H1 (cell line): ENCODE data around the gene ROR1. TPM values are rescaled to one million over a fixed set of nuclear protein-coding genes. Genes with fewer than 3 reads are reported as not detected.

Experiments used
- CTCF ChIA-PET: fragments of 300-600 bp; sonication (Branson Sonifier 250); formaldehyde crosslinking; loops from one replicate; lab custom pipeline; 2021; ENCODE audit not compliant: partially characterized antibody; lab: Charles Lee
- POLR2A ChIA-PET: fragments of 300-600 bp; sonication (Branson Sonifier 250); formaldehyde crosslinking; loops from one replicate; lab custom pipeline; 2021; ENCODE audit warnings: inconsistent platforms; ENCODE audit not compliant: partially characterized antibody; lab: Charles Lee
- DNase-seq, 2 experiments: peaks; one replicate each; pipeline versions ENCODE4 v3.0.0 to v3.0.0-alpha.2; 2010 to 2022; ENCODE audit warnings: low spot score in 2 of 2, low read depth in 1 of 2, mixed read lengths in 1 of 2
- FAIRE-seq: peaks from 2 replicates; lab custom pipeline; 2011; peaks lifted over from hg19 to GRCh38; lab: Jason Lieb, UNC
- H2AFZ ChIP-seq: 2 replicates; pipeline ENCODE4 v1.8.1; 2012; ENCODE audit warnings: low read length, inconsistent platforms
- H2AK5ac ChIP-seq: 2 replicates; pipeline ENCODE4 v1.6.1; 2013; ENCODE audit warnings: low read depth, low read length
- H2BK120ac ChIP-seq: replicated peaks from 2 replicates; pipeline ENCODE3; 2013; ENCODE audit warnings: low read depth, low read length, inconsistent platforms
- H2BK12ac ChIP-seq: 2 replicates; pipeline ENCODE4 v1.6.1; 2013; ENCODE audit warnings: low read depth, low read length
- H2BK15ac ChIP-seq: 2 replicates; pipeline ENCODE4 v1.6.1; 2013; ENCODE audit warnings: low read length
- H2BK20ac ChIP-seq: 2 replicates; pipeline ENCODE4 v1.6.1; 2013; ENCODE audit warnings: low read length
- H2BK5ac ChIP-seq: 2 replicates; pipeline ENCODE4 v1.6.1; 2013; ENCODE audit warnings: low read depth, low read length
- H3K14ac ChIP-seq: 2 replicates; pipeline ENCODE4 v1.6.1; 2013; ENCODE audit warnings: inconsistent platforms; ENCODE audit not compliant: insufficient read length
- H3K18ac ChIP-seq: 2 replicates; pipeline ENCODE4 v1.6.1; 2013; ENCODE audit warnings: low read length; ENCODE audit errors: extremely low read depth
- H3K23ac ChIP-seq: 2 replicates; pipeline ENCODE4 v1.6.1; 2013; ENCODE audit warnings: inconsistent platforms; ENCODE audit not compliant: insufficient read length
- H3K23me2 ChIP-seq: 2 replicates; pipeline ENCODE4 v1.6.1; 2013; ENCODE audit warnings: low read depth, low read length
- H3K27ac ChIP-seq: 2 replicates; pipeline ENCODE4 v1.6.1; 2011; ENCODE audit warnings: low read depth, low read length, inconsistent platforms
- H3K27me3 ChIP-seq, 4 experiments: replicated peaks in 1 of 4; 1 replicate in 1 of 4; 2 replicates in 3 of 4; pipeline versions ENCODE4 v1.6.1 to v1.8.1; 2011 to 2013; ENCODE audit warnings: low read length in 3 of 4, mild to moderate bottlenecking in 3 of 4, inconsistent platforms in 2 of 4, mixed read lengths in 2 of 4, moderate library complexity in 1 of 4; ENCODE audit not compliant: control insufficient read depth in 3 of 4, insufficient read depth in 3 of 4; ENCODE audit errors: extremely low read depth in 1 of 4
- H3K36me3 ChIP-seq, 4 experiments: 2 replicates each; pipeline versions ENCODE4 v1.6.1 to v1.8.1; 2011 to 2013; ENCODE audit warnings: mild to moderate bottlenecking in 4 of 4, low read length in 3 of 4, moderate library complexity in 2 of 4, control low read depth in 1 of 4, inconsistent platforms in 1 of 4; ENCODE audit not compliant: insufficient read depth in 4 of 4, control insufficient read depth in 2 of 4
- H3K4ac ChIP-seq: replicated peaks from 2 replicates; pipeline ENCODE3; 2013; ENCODE audit warnings: low read length, low read depth, mixed read lengths, inconsistent platforms; ENCODE audit not compliant: insufficient read length
- H3K4me1 ChIP-seq, 4 experiments: replicated peaks in 1 of 4; 1 replicate in 1 of 4; 2 replicates in 3 of 4; pipeline versions ENCODE4 v1.6.1 to v1.8.1; 2011 to 2013; ENCODE audit warnings: low read length in 3 of 4, inconsistent platforms in 2 of 4, mixed read lengths in 1 of 4; ENCODE audit not compliant: insufficient read depth in 4 of 4, control insufficient read depth in 3 of 4
- H3K4me2 ChIP-seq, 2 experiments: 2 replicates each; pipeline versions ENCODE4 v1.6.1 to v1.8.1; 2011 to 2013; ENCODE audit warnings: low read depth in 2 of 2, low read length in 2 of 2, control low read depth in 1 of 2, inconsistent platforms in 1 of 2, mild to moderate bottlenecking in 1 of 2; ENCODE audit not compliant: insufficient read depth in 1 of 2
- H3K4me3 ChIP-seq, 4 experiments: fragments of 200-600, 300-600 bp in 1 of 4; sonication (generic), shearing (Covaris generic), sonication (Bioruptor Twin) in 1 of 4; 2 replicates each; pipeline versions ENCODE4 v1.5.1 to v1.8.1; 2011 to 2016; ENCODE audit warnings: low read length in 4 of 4, low read depth in 3 of 4, control low read depth in 2 of 4, inconsistent platforms in 2 of 4, mild to moderate bottlenecking in 2 of 4, mixed read lengths in 1 of 4, moderate library complexity in 1 of 4; ENCODE audit not compliant: insufficient read depth in 2 of 4; ENCODE audit errors: extremely low read depth in 1 of 4
- H3K56ac ChIP-seq: replicated peaks from 2 replicates; pipeline ENCODE3; 2013; ENCODE audit warnings: low read depth, mild to moderate bottlenecking, mixed read lengths, low read length, inconsistent platforms; ENCODE audit not compliant: insufficient read length
- H3K79me1 ChIP-seq: 2 replicates; pipeline ENCODE4 v1.6.1; 2013; ENCODE audit warnings: low read depth, low read length, control low read depth
- H3K79me2 ChIP-seq, 2 experiments: 2 replicates each; pipeline versions ENCODE4 v1.6.1 to v1.8.1; 2012 to 2013; ENCODE audit warnings: low read length in 2 of 2, mild to moderate bottlenecking in 2 of 2, inconsistent platforms in 1 of 2; ENCODE audit not compliant: insufficient read depth in 2 of 2, control insufficient read depth in 1 of 2
- H3K9ac ChIP-seq, 4 experiments: replicated peaks in 1 of 4; 1 replicate in 1 of 4; 2 replicates in 3 of 4; pipeline versions ENCODE4 v1.6.1 to v1.8.1; 2011 to 2013; ENCODE audit warnings: low read depth in 3 of 4, low read length in 3 of 4, control low read depth in 2 of 4, mild to moderate bottlenecking in 2 of 4, moderate library complexity in 2 of 4, inconsistent platforms in 1 of 4; ENCODE audit errors: extremely low read depth in 1 of 4
- H3K9me3 ChIP-seq, 2 experiments: 2 replicates each; pipeline versions ENCODE4 v1.6.1 to v1.8.1; 2012 to 2013; ENCODE audit warnings: mild to moderate bottlenecking in 2 of 2, moderate library complexity in 2 of 2, control low read depth in 1 of 2, inconsistent platforms in 1 of 2, low read depth in 1 of 2, low read length in 1 of 2, mixed read lengths in 1 of 2; ENCODE audit not compliant: insufficient read depth in 2 of 2
- H4K20me1 ChIP-seq, 2 experiments: replicated peaks in 1 of 2; 2 replicates each; pipeline versions ENCODE3 to v1.8.1; 2011 to 2013; ENCODE audit warnings: inconsistent platforms in 2 of 2, low read length in 2 of 2, mild to moderate bottlenecking in 1 of 2; ENCODE audit not compliant: insufficient read depth in 2 of 2, control insufficient read depth in 1 of 2
- H4K5ac ChIP-seq: 2 replicates; pipeline ENCODE4 v1.6.1; 2013; ENCODE audit warnings: low read length, low read depth, mixed read lengths, inconsistent platforms; ENCODE audit not compliant: insufficient read length
- H4K8ac ChIP-seq: 2 replicates; pipeline ENCODE4 v1.8.0; 2013; ENCODE audit warnings: mild to moderate bottlenecking, moderate library complexity, low read length, inconsistent platforms; ENCODE audit not compliant: insufficient read depth; ENCODE audit errors: extremely low read depth
- H4K91ac ChIP-seq: replicated peaks from 2 replicates; pipeline ENCODE3; 2013; ENCODE audit warnings: low read length, mixed read lengths, inconsistent platforms; ENCODE audit not compliant: insufficient read length
- BRCA1 ChIP-seq: IDR thresholded peaks from 2 replicates; pipeline ENCODE4 v1.6.1; 2012; ENCODE audit warnings: low read depth, low read length, improper control_type of control experiment
- KDM4A ChIP-seq: IDR thresholded peaks from one replicate; pipeline ENCODE4 v1.7.1; 2012; ENCODE audit warnings: low read depth, mild to moderate bottlenecking, moderate library complexity, low read length, inconsistent platforms; ENCODE audit not compliant: severe bottlenecking
- KDM5A ChIP-seq: fragments of 200-600 bp; IDR thresholded peaks from 2 replicates; pipeline ENCODE4 v1.7.1; 2012; ENCODE audit warnings: mild to moderate bottlenecking, low read length, inconsistent platforms, mixed read lengths
- NANOG ChIP-seq: IDR thresholded peaks from 2 replicates; pipeline ENCODE4 v1.6.1; 2011; ENCODE audit warnings: low read length, low read depth, mild to moderate bottlenecking, inconsistent platforms; ENCODE audit not compliant: insufficient read depth, poor library complexity, severe bottlenecking
- POU5F1 ChIP-seq: IDR thresholded peaks from 2 replicates; pipeline ENCODE4 v1.6.1; 2011; ENCODE audit warnings: low read depth, mild to moderate bottlenecking, low read length, moderate library complexity
- RBBP5 ChIP-seq: IDR thresholded peaks from 2 replicates; pipeline ENCODE4 v1.7.1; 2012; ENCODE audit warnings: low read depth, mild to moderate bottlenecking, inconsistent platforms, low read length, moderate library complexity, borderline replicate concordance
- RXRA ChIP-seq: IDR thresholded peaks from 2 replicates; pipeline ENCODE4 v1.6.1; 2011; ENCODE audit warnings: low read depth, mild to moderate bottlenecking, low read length, moderate library complexity; ENCODE audit not compliant: insufficient read depth
- SAP30 ChIP-seq: fragments of 300-600 bp; sonication (generic); IDR thresholded peaks from 2 replicates; pipeline ENCODE4 v1.7.1; 2012; ENCODE audit warnings: low read length, moderate library complexity, mild to moderate bottlenecking, inconsistent platforms; ENCODE audit not compliant: insufficient read depth, insufficient replicate concordance
- TAF1 ChIP-seq: IDR thresholded peaks from 2 replicates; pipeline ENCODE4 v1.6.1; 2011; ENCODE audit warnings: mild to moderate bottlenecking, low read depth, low read length
- TCF12 ChIP-seq: IDR thresholded peaks from 2 replicates; pipeline ENCODE4 v1.6.1; 2011; ENCODE audit warnings: low read depth, mild to moderate bottlenecking, low read length
- WGBS, 2 experiments: shearing (Covaris generic) in 1 of 2; methylation state at CpG; one replicate each; pipeline versions ENCODE4 v1.1.6 to v1.1.7; 2013 to 2015; ENCODE audit warnings: low lambda C conversion rate in 2 of 2, mixed read lengths in 2 of 2, inconsistent platforms in 1 of 2, low coverage in 1 of 2, missing lambda C conversion rate in 1 of 2; ENCODE audit not compliant: insufficient replicate concordance in 2 of 2, insufficient coverage in 1 of 2, insufficient read length in 1 of 2; ENCODE audit errors: extremely low coverage in 1 of 2, missing lambda C conversion rate in 1 of 2; 5-methylcytosine and 5-hydroxymethylcytosine counted together
- polyA plus RNA-seq, 7 experiments: library from polyadenylated mRNA; depleted of rRNA in 3 of 7; stranded (reverse) in 5 of 7; unstranded in 2 of 7; fragments of >200 nt in 5 of 7; fragments of 200-250 nt in 2 of 7; gene quantifications; 1 replicate in 5 of 7; 2 replicates in 1 of 7; 4 replicates in 1 of 7; pipeline versions ENCODE4 v1.2.1 to v1.2.3, GENCODE V29; 2011 to 2013; ENCODE audit warnings: missing spikeins in 2 of 7, mixed read lengths in 2 of 7
- total RNA-seq: library from RNA; stranded (reverse); fragmentation: NEBNext Ultra II Directional; extraction: Animal tissue kit (Norgen Biotek cat#: 25700); gene quantifications from 2 replicates; pipeline ENCODE4 v1.2.1, GENCODE V29; 2021

ROR1 gene
- total and polyA plus RNA-seq, 2 of the 8 experiments (the other 6 are each of a cell fraction or from before 2014, with no cell fraction given) = 33.6 to 73.6 TPM

GRCh38 chr1:63906047-63906704, 132.4 kb downstream of the ROR1 start:
- no peaks in the 10 kb centered on the region for H3K27me3 ChIP-seq
- H3K4ac ChIP-seq = no peak overlapping the region
- DNase-seq (no peak), FAIRE-seq (peak; percentile 68)
- H2BK20ac ChIP-seq = no peak overlapping the region
- no peak overlapping the region for H2BK15ac ChIP-seq
- no peak overlapping the region for H4K8ac ChIP-seq
- H4K20me1 ChIP-seq = peaks cover 3 to 5% of the 10 kb centered on the region in 2 experiments
- no peak overlapping the region for H2BK5ac ChIP-seq
- H3K79me1 ChIP-seq = peaks cover 7% of the 10 kb centered on the region; the same call in 1 of the 2 replicates
- H3K9ac ChIP-seq = no peak overlapping the region
- no peak overlapping the region for H3K18ac ChIP-seq
- H2BK12ac ChIP-seq = no peak overlapping the region
- peaks cover 18 to 99% of the 10 kb centered on the region in 2 experiments; a peak in 3 of 4 replicates for H3K79me2 ChIP-seq
- WGBS, 2 experiments = 33% methylated on average over 8 of the region's 8 CpGs; no CpG with 5 or more reads in 1 of the 2 experiments
- H3K4me1 ChIP-seq = peaks cover 6 to 36% (median 25%) of the 10 kb centered on the region in 4 experiments
- no peak overlapping the region for H4K91ac ChIP-seq
- no peaks in the 10 kb centered on the region for H3K23me2 ChIP-seq
- no peak overlapping the region for H3K56ac ChIP-seq
- H3K23ac ChIP-seq = no peak overlapping the region
- CTCF ChIA-PET = interaction anchor here (0.7 to 10.3 kb wide), 4 partner anchors 14 to 208 kb away, joined by 3 to 74 read pairs (median 3); no protein-coding TSS in a partner anchor
- H2BK120ac ChIP-seq = no peak overlapping the region
- no peak overlapping the region for H2AK5ac ChIP-seq
- no peak overlapping the region for H3K4me3 ChIP-seq
- H3K36me3 ChIP-seq = no peaks in the 10 kb centered on the region
- 0 out of 2 replicates have a peak overlapping the region, but pooled peaks have one; percentile 2 for H3K27ac ChIP-seq
- no peak overlapping the region for H2AFZ ChIP-seq
- no peak overlapping the region for H3K14ac ChIP-seq
- no peak overlapping the region for H4K5ac ChIP-seq
- POLR2A ChIA-PET = no interaction called here
- H3K4me2 ChIP-seq = peak overlapping the region; percentile 17 to 49; a peak in 3 of 4 replicates
- no peaks in the 10 kb centered on the region for H3K9me3 ChIP-seq
- TF ChIP-seq KDM4A (no peak), RBBP5 (no peak), SAP30 (no peak), TCF12 (peak; percentile 49; the same call in 1 of the 2 replicates), RXRA (no peak), TAF1 (no peak), BRCA1 (no peak), KDM5A (no peak), POU5F1 (no peak), NANOG (peak; percentile 34)
